Testis (tissue), 3 donors: ENCODE results near the gene SLC27A6. TPM values are rescaled to one million over a fixed set of nuclear protein-coding genes. Genes with fewer than 3 reads are reported as not detected.

Experiments used
- DNase-seq: peaks from one replicate; pipeline ENCODE4 v3.0.0-alpha.2; 2019
- H3K27ac ChIP-seq, 2 donors: fragments of 200-600 bp; sonication (generic); one replicate each; pipeline ENCODE4 v1.5.1; 2019
- H3K27me3 ChIP-seq: fragments of 200-600 bp; sonication (generic); one replicate; pipeline ENCODE4 v1.5.1; 2019
- H3K36me3 ChIP-seq: fragments of 200-600 bp; sonication (generic); one replicate; pipeline ENCODE4 v1.5.1; 2017; ENCODE audit warnings: low read depth; ENCODE audit errors: missing control alignments
- H3K4me1 ChIP-seq: fragments of 200-600 bp; sonication (generic); one replicate; pipeline ENCODE4 v1.5.1; 2019
- H3K4me3 ChIP-seq, 2 donors: fragments of 200-600 bp; sonication (generic); one replicate each; pipeline ENCODE4 v1.5.1; 2017 to 2019
- H3K9me3 ChIP-seq: fragments of 200-600 bp; sonication (generic); one replicate; pipeline ENCODE4 v1.5.1; 2017
- CTCF ChIP-seq, 3 experiments: fragments of 450-650 bp in 2 of 3; fragments of 200-600 bp in 1 of 3; sonication (generic) in 1 of 3; IDR thresholded peaks; one replicate each; pipeline ENCODE4 v1.5.1; 2016 to 2019; ENCODE audit warnings: antibody characterized with exemption in 3 of 3, mild to moderate bottlenecking in 2 of 3, moderate library complexity in 1 of 3
- POLR2A ChIP-seq: fragments of 450-650 bp; IDR thresholded peaks from one replicate; pipeline ENCODE4 v1.6.1; 2017; ENCODE audit warnings: antibody characterized with exemption, mild to moderate bottlenecking, moderate library complexity
- WGBS, 2 donors: methylation state at CpG; one replicate each; pipeline ENCODE4 v1.1.5; 2018; 5-methylcytosine and 5-hydroxymethylcytosine counted together
- intact Hi-C: fragments of 100-400 bp; cut with DNase I; formaldehyde crosslinking; loops from one replicate; pipeline ENCODE4 v1.15.1; 2023; ENCODE audit warnings: low total_unique reads
- polyA plus RNA-seq: library from polyadenylated mRNA; stranded (reverse); fragments of 350-450 nt; fragmentation: Illumina TruSeq; extraction: RNeasy Lipid Tissue Mini Kit (QIAGEN cat#74804); gene quantifications from one replicate; pipeline ENCODE4 v1.2.3, GENCODE V29; 2014; ENCODE audit warnings: low read depth, low replicate concordance; ENCODE audit not compliant: insufficient read depth
- total RNA-seq, 2 donors: library from RNA; depleted of rRNA; stranded (reverse); fragments of >200 nt; gene quantifications; one replicate each; pipeline ENCODE4 v1.2.3, GENCODE V29; 2016

Gene SLC27A6
- total and polyA plus RNA-seq, 3 donors from 2014 or later: 6.1 to 36.4 (median 30.0) TPM

GRCh38 chr5:129018837-129019236, 53.5 kb downstream of the SLC27A6 start:
- TF ChIP-seq POLR2A (no peak), CTCF (IDR thresholded peaks at IDR 0.05) (no peak)
- no peak overlapping the region for H3K4me3 ChIP-seq
- intact Hi-C loops: no loop called here
- DNase-seq: no peak
- H3K27ac ChIP-seq: no peak overlapping the region
- H3K27me3 ChIP-seq: no peaks in the 10 kb centered on the region
- no peaks in the 10 kb centered on the region for H3K9me3 ChIP-seq
- H3K4me1 ChIP-seq: peaks cover 4% of the 10 kb centered on the region
- no peaks in the 10 kb centered on the region for H3K36me3 ChIP-seq

- intact Hi-C loops: no loop called here
- no peak for DNase-seq
- H3K4me3 ChIP-seq: no peak overlapping the region
- no peaks in the 10 kb centered on the region for H3K36me3 ChIP-seq
- no peak for TF ChIP-seq CTCF (IDR thresholded peaks at IDR 0.05)
- no peak for TF ChIP-seq POLR2A
- WGBS, 2 donors: 55 to 56% methylated on average over 4 of the region's 4 CpGs
- H3K4me1 ChIP-seq: peaks cover 4% of the 10 kb centered on the region
- no peaks in the 10 kb centered on the region for H3K27me3 ChIP-seq
- no peaks in the 10 kb centered on the region for H3K9me3 ChIP-seq
- H3K27ac ChIP-seq: no peak overlapping the region
Measured at GRCh38 chr5:129019401-129019908, 54.2 kb downstream of the SLC27A6 start.

- no peak overlapping the region for H3K27ac ChIP-seq
- no peak overlapping the region for H3K4me3 ChIP-seq
- intact Hi-C loops: no loop called here
- 91 to 96% methylated on average over 4 of the region's 4 CpGs for WGBS, 2 donors
- no peaks in the 10 kb centered on the region for H3K27me3 ChIP-seq
- no peak for TF ChIP-seq POLR2A
- no peak for TF ChIP-seq CTCF (IDR thresholded peaks at IDR 0.05)
- DNase-seq: no peak
- H3K9me3 ChIP-seq: no peaks in the 10 kb centered on the region
- H3K4me1 ChIP-seq: peaks cover 4% of the 10 kb centered on the region
- H3K36me3 ChIP-seq: no peaks in the 10 kb centered on the region
Measured at GRCh38 chr5:129020683-129021082, 55.4 kb downstream of the SLC27A6 start.

- DNase-seq: no peak
- H3K36me3 ChIP-seq: no peaks in the 10 kb centered on the region
- H3K4me3 ChIP-seq: no peak overlapping the region
- H3K9me3 ChIP-seq: no peaks in the 10 kb centered on the region
- WGBS, 2 donors: 16 to 38% methylated on average over 2 of the region's 2 CpGs
- no peaks in the 10 kb centered on the region for H3K27me3 ChIP-seq
- intact Hi-C loops: no loop called here
- no peak overlapping the region for H3K27ac ChIP-seq
- peaks cover 4% of the 10 kb centered on the region for H3K4me1 ChIP-seq
- TF ChIP-seq POLR2A: no peak
- TF ChIP-seq CTCF (IDR thresholded peaks at IDR 0.05): no peak
Measured at GRCh38 chr5:129021744-129022143, 56.5 kb downstream of the SLC27A6 start.

GRCh38 chr5:129022599-129022998, 57.3 kb downstream of the SLC27A6 start:
- H3K4me3 ChIP-seq: no peak overlapping the region
- no peaks in the 10 kb centered on the region for H3K27me3 ChIP-seq
- H3K27ac ChIP-seq: no peak overlapping the region
- no peaks in the 10 kb centered on the region for H3K9me3 ChIP-seq
- no peak for DNase-seq
- intact Hi-C loops: no loop called here
- WGBS, 2 donors: 82 to 94% methylated on average over 2 of the region's 2 CpGs
- no peak for TF ChIP-seq POLR2A
- no peak for TF ChIP-seq CTCF (IDR thresholded peaks at IDR 0.05)
- no peaks in the 10 kb centered on the region for H3K36me3 ChIP-seq
- H3K4me1 ChIP-seq: peaks cover 4% of the 10 kb centered on the region
